GM13976 (cell line): ENCODE measurements around the gene ECSIT.

ENCODE experiments used
- DNase-seq: peaks from one replicate; pipeline ENCODE4 v3.0.0; 2012; ENCODE audit warnings: low spot score
- in situ Hi-C: fragments of 300-500 bp; cut with MboI; formaldehyde crosslinking; loops from one replicate; pipeline ENCODE4 v1.12.0; 2022; ENCODE audit warnings: low sequenced_read_pairs, mixed read lengths, inconsistent platforms; ENCODE audit not compliant: unreplicated experiment
- TF ChIP-seq, protein P1 (sequence below): IDR thresholded peaks from 2 replicates; pipeline ENCODE4 v1.5.1; 2012; ENCODE audit warnings: borderline replicate concordance, mild to moderate bottlenecking; ENCODE audit not compliant: insufficient read depth; ENCODE audit errors: extremely low read depth, missing control alignments, control extremely low read depth

Gene ECSIT

DNA sequence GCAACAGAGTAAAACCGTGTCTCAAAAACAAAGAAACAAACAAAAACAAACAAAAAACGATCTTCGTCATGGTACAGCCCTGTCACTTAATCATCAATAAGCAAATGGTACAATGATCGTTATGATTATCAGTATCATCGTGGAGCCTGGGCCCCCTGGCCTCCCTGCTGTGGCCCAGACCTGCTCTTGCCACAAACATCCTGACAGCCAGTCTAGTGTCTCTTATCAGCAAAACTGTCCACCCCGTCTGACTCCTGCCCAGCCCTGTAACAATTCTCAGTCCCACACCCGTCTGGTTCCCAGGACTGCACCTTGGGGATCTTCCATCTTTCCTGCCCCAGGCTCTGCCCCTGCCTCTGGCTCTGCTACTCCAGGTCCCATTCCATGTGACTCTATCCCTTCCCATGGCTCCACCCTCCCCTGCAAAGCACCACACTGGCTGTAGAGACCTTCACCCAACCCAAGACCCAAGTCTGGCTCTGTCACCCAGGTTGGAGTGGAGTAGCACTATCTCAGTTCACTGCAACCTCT, 29.0 kb downstream of the ECSIT start:
- TF ChIP-seq, protein P1, sequence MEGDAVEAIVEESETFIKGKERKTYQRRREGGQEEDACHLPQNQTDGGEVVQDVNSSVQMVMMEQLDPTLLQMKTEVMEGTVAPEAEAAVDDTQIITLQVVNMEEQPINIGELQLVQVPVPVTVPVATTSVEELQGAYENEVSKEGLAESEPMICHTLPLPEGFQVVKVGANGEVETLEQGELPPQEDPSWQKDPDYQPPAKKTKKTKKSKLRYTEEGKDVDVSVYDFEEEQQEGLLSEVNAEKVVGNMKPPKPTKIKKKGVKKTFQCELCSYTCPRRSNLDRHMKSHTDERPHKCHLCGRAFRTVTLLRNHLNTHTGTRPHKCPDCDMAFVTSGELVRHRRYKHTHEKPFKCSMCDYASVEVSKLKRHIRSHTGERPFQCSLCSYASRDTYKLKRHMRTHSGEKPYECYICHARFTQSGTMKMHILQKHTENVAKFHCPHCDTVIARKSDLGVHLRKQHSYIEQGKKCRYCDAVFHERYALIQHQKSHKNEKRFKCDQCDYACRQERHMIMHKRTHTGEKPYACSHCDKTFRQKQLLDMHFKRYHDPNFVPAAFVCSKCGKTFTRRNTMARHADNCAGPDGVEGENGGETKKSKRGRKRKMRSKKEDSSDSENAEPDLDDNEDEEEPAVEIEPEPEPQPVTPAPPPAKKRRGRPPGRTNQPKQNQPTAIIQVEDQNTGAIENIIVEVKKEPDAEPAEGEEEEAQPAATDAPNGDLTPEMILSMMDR: no peak
- DNase-seq: no peak
- in situ Hi-C loops: no loop called here

GRCh38 chr19:11499220-11499726, 29.7 kb downstream of the ECSIT start:
- TF ChIP-seq, protein P1: no peak
- DNase-seq: no peak
- in situ Hi-C loops: no loop called here

DNA sequence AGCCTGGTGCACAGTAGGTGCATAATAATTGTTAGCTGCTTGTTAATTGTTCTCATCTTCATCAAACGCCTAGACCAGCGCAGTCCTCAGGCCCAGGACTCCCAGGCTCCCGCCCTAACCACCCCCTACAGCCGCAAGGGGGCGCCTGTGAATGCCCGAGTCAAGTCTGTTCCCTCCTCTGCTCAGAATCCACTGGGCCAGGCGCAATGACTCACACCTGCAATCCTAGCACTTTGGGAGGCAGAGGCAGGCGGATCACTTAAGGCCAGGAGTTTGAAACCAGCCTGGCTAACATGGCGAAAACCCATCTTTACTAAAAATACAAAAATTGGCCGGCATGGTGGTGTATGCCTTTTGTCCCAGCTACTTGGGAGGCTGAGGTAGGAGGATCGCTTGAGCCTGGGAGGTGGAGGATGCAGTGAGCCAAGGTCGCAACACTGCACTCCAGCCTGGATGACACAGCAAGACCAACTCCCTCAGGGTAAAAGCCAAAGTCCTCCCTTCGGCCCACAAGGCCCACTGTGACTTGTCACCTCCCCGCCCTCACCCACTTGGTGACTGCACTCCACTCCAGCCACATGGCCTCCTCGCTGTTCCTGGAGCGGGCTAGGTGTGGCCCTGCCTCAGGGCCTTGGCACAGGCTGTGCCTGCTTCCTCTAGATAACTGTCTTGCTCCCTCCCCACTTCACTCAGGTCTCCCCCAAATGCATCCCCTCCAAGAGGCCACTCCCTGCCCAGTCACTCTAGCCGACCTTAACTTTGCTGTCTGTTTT, 32.4 kb downstream of the ECSIT start:
- DNase-seq: peak; percentile 82
- in situ Hi-C loops: no loop called here
- TF ChIP-seq, protein P1: peak; percentile 63

GRCh38 chr19:11495885-11496284, 33.0 kb downstream of the ECSIT start:
- in situ Hi-C loops: no loop called here
- TF ChIP-seq, protein P1: no peak
- DNase-seq: no peak

DNA sequence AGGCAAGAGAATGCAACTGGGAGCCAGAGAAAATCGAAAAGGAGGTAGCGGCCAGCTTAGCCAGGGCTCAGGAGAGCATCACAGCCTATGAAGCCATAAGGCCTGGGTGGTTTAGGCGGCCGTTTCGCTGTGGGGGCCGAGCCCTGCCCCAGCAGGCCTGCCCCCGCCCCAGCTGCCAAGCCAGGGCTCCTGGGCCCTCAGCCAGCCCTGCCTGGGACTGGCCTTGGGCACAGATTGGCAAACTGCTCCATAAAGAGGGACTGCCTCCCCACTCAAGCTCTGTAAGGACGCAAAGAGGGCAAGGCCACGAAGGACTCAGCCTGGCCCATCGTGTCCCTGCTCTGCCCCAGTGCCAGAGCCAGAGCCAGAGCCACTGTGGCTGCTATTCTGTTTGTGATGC, 33.5 kb downstream of the ECSIT start:
- in situ Hi-C loops: no loop called here
- TF ChIP-seq, protein P1: no peak

DNA sequence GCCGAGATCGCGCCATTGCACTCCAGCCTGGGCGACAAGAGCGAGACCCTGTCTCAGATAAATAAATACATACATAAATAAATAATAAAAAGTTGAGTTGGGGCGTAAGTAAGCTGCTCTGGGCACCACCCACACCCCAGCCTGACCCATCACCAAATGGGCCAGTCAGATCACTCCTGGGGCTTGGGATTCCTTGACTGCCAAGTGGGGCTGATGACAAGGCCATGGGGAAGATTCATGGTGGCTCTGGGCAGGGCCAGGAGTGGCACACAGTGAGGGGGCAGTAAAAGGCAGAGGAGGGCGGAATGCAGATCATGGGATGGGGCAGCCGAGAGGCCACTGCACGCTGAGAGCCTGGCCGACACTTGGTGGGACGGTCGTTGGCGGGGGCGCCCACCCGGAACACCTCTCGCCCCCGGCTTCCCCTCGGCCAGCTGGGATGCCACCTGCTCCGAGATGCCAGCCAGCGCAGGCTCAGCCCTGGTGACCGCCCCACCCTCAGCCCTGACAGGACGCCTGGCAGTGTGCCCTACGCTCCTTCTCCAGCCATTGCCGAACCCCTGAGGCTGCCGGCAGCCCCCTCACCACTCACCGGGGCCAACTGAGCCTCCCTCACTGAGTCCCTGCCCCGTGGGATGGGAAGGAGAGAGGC, 34.2 kb downstream of the ECSIT start:
- TF ChIP-seq, protein P1: no peak
- in situ Hi-C loops: no loop called here
- no peak for DNase-seq

More for the DNA sequence above, 33.5 kb downstream of the ECSIT start:
- DNase-seq: no peak
